Measurements from ENCODE around the gene JARID2.
"Not testable (repeated sequence)": the region's sequence is repeated elsewhere in the genome, so short reads cannot be mapped to it uniquely, and the experiment has no call there.

Gene JARID2

GRCh38 chr6:15531973-15532372 lies 286.1 kb downstream of the JARID2 start:
- no peak for DNase-seq

- no peak for DNase-seq
Measured at GRCh38 chr6:15533379-15534026, 287.6 kb downstream of the JARID2 start.

DNA sequence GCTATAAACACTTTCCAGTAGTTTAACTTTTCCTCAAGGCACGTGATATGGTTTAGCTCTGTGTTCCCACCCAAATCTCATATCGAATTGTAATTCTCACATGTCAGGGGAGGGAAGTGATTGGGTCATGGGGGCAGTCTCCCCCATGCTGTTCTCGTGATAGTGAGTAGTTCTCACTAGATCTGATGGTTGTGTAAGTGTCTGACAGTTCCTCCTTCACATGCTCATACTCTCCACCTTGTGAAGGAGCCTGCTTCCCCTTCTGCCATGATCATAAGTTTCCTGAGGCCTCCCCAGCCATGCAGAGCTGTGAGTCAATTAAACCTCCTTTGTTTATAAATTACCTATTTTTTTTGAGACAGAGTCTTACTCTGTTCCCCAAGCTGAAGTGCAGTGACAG lies 289.1 kb downstream of the JARID2 start:
- no peak for DNase-seq

DNA sequence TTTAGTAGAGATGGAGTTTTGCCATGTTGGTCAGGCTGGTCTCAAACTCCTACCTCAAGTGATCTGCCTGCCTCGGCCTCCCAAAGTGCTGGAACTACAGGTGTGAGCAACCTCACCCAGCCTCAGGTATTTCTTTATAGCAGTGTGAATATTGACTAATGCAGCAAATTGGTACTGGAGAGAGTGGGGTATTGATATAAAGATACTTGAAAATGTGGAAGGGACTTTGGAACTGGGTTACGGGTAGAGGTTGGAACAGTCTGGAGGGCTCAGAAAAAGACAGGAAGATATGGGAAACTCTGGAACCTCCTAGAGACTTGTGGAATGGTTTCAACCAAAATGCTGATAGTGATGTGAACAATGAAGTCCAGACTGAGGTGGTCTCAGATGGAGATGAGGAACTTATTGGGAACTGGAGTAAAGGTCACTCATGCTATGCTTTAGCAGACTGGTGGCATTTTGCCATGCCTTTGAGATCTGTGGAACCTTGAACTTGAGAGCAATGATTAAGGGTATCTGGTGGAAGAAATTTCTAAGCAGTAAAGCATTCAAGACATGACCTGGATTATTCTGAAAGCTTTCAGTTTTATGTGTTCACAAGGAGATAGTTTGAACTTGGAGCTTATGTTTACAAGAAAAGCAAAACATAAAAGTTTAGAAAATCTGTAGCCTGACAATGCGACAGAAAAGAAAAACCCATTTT lies 289.8 kb downstream of the JARID2 start:
- DNase-seq: no peak

- DNase-seq: no peak
Measured at GRCh38 chr6:15536198-15536955, 290.5 kb downstream of the JARID2 start.

DNA sequence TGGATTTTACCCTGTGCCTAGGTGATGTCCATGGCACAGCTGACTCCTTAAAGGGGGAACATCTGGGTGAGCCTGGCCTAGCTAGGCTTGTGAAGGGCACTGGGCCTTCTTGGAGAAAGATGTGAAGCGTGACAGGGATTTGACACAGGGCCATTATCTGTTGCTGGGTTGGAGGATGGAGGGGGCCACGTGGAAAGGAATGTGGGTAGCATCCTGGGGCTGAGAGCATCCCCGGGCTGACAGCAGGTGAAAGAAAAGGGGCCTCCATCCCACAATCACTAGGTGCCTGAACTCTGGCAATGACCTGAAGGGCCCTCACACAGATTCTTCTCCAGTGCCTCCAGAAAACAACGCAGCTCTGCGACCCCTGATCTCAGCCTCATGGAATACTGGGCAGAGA lies 292.2 kb downstream of the JARID2 start:
- no peak for DNase-seq

DNA sequence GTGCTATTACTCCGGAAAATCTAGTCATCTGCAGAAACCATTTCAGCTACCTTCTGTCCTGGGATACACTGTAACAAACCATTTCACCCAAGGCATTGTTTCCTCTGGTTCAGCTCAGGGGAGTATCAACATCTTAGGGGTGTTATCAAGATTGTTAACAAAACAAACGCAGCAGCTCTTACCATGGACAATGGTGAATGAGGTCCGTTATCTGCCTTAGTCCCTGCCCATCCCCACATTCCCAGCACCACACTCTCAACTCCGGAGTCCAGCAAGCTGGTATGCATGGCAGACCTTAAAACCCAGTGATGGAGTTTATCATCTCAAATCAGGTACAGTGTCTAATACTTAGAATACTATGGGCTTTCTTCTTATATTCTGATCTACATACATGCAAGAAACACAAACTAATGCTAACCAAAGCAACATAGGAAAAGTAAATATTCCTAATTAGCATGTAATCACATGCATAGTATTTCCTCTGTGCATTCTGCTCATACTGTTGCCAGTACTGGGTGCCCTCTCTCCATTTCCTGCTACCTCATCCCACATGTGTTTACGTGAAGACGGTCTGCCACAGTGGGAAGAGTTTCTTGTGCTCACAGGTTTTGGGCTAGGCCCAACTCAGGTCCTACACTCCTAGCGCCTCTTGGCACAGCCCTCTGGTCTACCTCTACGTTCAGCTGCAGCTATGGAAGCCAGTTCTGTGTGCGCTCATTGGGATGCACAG lies 293.1 kb downstream of the JARID2 start:
- no peak for DNase-seq

DNA sequence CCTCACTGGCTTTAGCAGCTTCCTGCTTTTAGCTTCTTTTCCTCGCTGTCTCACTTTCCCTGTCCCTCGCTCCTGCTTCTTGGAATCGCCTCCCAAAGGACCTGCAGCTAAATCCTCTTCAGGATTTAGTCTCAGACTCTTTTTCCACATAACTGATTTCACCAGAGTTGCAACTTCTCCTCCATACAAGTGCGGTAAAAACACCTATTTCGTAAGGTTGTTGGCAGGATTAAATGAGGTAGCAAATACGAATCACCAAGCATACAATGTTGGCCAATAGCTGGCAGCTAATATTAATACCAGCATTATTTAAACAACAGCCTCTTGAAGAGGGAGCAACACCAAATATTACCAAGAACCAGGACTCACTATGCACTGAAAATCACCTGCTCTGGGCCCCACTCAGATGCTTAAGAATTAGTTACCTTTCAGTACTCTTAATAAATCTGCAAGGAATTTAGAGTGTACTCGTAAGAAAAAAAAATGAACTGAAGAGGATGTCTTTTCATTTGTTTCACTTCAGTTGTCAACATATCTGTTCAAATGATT lies 293.9 kb downstream of the JARID2 start:
- no peak for DNase-seq

DNA sequence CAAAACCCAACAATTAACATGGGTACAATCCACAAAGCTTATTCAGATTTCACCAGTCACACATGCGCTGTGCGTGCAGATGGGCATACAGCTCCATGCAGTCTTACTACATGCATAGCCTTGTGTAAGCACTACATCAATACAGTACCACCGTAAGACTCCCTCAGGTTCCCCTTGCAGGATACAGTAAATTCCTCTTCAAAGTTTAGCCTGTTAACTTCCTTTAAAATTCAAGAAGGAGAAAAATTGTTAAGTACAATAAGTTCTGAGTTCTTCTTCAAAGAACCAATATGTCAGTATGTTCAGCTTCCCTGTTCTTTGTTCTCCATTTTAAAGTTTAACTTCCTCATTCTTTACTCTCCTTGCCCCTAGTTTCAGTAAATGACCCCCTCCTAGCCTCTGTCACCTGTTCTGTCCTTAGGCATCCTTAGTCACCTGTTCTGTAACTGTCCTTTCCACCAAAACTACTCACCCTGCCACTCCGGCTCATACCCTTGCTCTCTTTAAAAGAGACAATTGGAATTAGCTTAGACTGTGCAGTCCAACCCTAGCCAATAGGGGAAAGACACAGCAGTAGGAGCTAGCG lies 297.6 kb downstream of the JARID2 start:
- not testable (repeated sequence) for DNase-seq

DNA sequence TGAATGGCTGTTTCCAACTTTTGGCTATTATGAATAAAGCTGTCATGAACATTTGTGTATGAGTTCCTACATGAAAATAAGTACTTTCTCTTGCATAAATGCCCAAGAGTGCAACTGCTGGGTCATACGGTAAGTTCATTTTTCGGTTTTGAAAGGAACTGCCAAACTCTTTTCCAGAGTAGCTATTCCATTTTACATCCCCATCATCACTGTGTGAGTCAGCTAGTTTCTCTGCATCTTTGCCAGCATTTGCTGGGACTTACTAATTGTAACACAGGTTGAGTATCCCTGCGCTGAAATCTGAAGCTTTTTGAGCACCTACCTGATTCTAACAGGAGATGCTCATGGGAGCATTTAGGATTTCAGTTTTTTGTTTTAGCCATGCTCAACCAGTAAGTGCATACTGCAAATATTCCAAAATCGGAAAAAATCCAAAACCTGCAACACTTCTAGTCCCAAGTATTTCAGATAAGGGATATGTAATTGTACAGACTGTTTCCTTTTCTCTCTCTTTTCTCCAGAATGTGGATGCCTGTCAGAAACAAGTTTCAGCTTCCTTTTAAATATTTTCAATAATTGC lies 298.5 kb downstream of the JARID2 start:
- no peak for DNase-seq

- DNase-seq: no peak
Measured at GRCh38 chr6:15546591-15546990, 300.7 kb downstream of the JARID2 start.

GRCh38 chr6:15547400-15547799 lies 301.5 kb downstream of the JARID2 start:
- no peak for DNase-seq

- DNase-seq: no peak
Measured at GRCh38 chr6:15549371-15549770, 303.5 kb downstream of the JARID2 start.

DNA sequence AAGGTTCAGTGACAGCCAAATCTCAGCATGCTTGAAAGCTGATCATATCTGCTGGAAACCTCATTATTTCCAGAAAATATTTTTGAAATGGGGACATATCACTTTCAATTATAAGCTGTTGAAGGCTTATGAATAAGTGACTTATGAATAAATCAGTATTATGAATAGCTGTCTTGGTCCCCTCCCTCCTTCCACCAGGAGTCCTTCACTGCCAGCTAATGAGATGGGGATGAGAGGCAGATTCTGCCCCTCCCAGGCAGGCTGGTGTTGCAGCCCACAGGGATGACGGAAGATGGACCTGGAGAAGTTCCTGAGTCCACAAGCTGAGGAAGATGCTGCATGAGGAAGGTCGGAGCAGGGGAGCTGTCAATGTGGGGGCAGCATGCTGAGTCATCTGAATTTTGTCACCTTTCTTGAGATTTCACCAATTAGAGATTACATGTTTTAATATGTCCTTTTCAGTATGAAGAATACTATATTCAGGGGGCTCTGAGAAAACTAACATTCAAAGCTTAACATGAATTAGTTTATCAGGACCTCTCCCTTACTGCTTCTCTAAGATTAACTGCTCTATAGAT lies 304.8 kb downstream of the JARID2 start:
- no peak for DNase-seq

GRCh38 chr6:15551262-15551661 lies 305.4 kb downstream of the JARID2 start:
- DNase-seq: no peak

- no peak for DNase-seq
Measured at GRCh38 chr6:15551798-15552197, 305.9 kb downstream of the JARID2 start.

DNA sequence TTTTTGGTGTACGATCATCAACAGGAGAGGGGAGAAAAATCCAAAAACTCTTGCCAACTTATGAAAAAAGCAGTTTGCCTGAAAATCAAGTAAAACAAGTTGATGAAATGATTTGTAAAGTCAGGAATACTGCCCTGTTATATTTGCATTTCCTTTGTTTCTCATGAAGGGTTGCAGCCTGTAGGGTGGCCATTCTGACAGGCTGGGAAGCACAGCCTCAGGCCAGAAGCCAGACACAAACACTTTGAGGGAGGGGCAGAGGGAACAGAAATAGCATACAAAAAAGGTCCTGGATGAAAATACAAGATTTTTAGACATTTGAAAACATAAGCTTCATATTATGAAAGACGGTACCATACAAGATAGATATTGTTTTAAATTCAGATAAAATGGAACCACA lies 307.2 kb downstream of the JARID2 start:
- DNase-seq: no peak

DNA sequence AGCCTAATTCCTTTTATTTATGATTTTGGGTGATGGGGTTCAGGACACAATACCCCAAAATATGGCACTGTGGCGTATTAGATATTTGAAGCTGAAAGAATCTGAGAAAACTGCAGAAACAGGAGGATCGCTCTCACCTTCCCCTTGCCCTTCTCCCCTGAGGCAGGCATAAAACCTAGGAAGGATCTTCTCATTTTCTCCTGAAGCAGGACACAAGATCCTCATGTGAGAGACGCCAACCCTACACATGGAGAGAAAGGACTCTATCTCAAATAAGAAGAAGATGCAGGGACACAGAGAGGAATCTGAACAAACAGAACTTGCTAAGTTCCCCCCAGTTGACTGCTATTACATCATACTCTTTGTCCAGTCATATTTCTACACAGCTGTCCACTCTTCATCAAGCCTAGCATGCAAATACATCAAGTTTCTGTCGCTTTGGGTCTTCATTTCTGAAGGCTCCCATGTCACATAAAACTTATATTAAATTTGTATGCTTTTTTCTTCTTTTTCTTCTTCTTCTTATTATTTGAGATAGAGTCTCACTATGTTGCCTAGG lies 307.9 kb downstream of the JARID2 start:
- no peak for DNase-seq

DNA sequence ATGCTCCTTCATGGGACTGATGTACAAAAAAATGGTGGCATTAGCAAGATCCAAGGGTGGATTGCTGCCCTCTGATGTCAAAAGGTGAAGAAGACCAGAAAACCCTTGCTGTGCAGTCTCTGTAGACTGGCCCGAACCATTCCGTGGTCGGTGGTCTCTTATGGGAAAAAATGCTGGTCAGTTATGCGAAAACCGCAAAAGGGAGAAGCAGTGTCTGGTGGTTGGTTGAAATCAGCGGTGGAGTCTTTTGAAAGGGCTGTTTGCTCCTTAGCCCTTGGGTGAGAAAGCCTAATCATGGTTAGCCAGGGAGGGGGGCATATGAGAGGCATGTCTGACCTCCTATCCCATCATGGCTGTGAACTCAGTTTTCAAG lies 308.8 kb downstream of the JARID2 start:
- DNase-seq: no peak

GRCh38 chr6:15555101-15556038 lies 309.5 kb downstream of the JARID2 start:
- DNase-seq: no peak

Measured in GOT3 (cell line).